ENCODE measurements around the gene LTBP2.

DNA sequence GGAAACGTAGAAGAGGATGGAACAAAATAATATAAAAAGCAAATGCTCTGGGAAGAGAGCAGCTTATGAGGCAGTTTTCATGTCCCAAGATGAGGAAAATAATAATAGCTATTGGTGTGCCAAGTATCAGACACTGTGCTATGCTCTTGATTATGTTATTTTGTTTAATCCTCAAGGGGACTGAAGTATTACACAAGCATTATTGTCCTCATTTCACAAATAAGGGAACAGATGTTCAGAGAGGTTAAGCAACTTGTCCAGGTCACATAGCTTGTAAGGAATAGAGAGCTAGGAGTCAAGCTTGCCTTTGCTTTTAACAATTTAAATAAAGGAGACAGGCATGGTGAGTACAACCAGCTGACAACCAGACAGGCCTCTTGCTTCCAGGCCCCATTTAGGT is 26.9 kb upstream of the LTBP2 start:
- TF ChIP-seq KLF8 (tag by site-specific recombination; IDR thresholded peaks at IDR 0.05) (no peak), ZFP37 (tag by site-specific recombination; IDR thresholded peaks at IDR 0.05) (no peak), ZNF707 (tag by site-specific recombination; IDR thresholded peaks at IDR 0.05) (no peak), ZNF174 (tag by site-specific recombination; IDR thresholded peaks at IDR 0.05) (no peak), ZNF274 (IDR thresholded peaks at IDR 0.05; ENCODE audit: low read length) (no peak), ZNF274 (tag by site-specific recombination; IDR thresholded peaks at IDR 0.05; ENCODE audit: borderline replicate concordance) (no peak), ZBTB17 (tag by site-specific recombination; IDR thresholded peaks at IDR 0.05) (no peak), TCF7L2 (IDR thresholded peaks at IDR 0.05; ENCODE audit: borderline replicate concordance, low read depth, low read length) (no peak), ZNF677 (tag by site-specific recombination; IDR thresholded peaks at IDR 0.05) (no peak)
- TF ChIP-seq, protein P1, sequence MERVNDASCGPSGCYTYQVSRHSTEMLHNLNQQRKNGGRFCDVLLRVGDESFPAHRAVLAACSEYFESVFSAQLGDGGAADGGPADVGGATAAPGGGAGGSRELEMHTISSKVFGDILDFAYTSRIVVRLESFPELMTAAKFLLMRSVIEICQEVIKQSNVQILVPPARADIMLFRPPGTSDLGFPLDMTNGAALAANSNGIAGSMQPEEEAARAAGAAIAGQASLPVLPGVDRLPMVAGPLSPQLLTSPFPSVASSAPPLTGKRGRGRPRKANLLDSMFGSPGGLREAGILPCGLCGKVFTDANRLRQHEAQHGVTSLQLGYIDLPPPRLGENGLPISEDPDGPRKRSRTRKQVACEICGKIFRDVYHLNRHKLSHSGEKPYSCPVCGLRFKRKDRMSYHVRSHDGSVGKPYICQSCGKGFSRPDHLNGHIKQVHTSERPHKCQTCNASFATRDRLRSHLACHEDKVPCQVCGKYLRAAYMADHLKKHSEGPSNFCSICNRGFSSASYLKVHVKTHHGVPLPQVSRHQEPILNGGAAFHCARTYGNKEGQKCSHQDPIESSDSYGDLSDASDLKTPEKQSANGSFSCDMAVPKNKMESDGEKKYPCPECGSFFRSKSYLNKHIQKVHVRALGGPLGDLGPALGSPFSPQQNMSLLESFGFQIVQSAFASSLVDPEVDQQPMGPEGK (tag by site-specific recombination; IDR thresholded peaks at IDR 0.05) = no peak
- TF ChIP-seq, protein P2, sequence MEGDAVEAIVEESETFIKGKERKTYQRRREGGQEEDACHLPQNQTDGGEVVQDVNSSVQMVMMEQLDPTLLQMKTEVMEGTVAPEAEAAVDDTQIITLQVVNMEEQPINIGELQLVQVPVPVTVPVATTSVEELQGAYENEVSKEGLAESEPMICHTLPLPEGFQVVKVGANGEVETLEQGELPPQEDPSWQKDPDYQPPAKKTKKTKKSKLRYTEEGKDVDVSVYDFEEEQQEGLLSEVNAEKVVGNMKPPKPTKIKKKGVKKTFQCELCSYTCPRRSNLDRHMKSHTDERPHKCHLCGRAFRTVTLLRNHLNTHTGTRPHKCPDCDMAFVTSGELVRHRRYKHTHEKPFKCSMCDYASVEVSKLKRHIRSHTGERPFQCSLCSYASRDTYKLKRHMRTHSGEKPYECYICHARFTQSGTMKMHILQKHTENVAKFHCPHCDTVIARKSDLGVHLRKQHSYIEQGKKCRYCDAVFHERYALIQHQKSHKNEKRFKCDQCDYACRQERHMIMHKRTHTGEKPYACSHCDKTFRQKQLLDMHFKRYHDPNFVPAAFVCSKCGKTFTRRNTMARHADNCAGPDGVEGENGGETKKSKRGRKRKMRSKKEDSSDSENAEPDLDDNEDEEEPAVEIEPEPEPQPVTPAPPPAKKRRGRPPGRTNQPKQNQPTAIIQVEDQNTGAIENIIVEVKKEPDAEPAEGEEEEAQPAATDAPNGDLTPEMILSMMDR (tag by site-specific recombination; IDR thresholded peaks at IDR 0.05) = no peak
- TF ChIP-seq, protein P3, sequence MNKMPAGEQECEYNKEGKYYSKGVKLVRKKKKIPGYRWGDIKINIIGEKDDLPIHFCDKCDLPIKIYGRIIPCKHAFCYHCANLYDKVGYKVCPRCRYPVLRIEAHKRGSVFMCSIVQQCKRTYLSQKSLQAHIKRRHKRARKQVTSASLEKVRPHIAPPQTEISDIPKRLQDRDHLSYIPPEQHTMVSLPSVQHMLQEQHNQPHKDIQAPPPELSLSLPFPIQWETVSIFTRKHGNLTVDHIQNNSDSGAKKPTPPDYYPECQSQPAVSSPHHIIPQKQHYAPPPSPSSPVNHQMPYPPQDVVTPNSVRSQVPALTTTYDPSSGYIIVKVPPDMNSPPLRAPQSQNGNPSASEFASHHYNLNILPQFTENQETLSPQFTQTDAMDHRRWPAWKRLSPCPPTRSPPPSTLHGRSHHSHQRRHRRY (tag by site-specific recombination; IDR thresholded peaks at IDR 0.05) = no peak
- TF ChIP-seq, protein P4, sequence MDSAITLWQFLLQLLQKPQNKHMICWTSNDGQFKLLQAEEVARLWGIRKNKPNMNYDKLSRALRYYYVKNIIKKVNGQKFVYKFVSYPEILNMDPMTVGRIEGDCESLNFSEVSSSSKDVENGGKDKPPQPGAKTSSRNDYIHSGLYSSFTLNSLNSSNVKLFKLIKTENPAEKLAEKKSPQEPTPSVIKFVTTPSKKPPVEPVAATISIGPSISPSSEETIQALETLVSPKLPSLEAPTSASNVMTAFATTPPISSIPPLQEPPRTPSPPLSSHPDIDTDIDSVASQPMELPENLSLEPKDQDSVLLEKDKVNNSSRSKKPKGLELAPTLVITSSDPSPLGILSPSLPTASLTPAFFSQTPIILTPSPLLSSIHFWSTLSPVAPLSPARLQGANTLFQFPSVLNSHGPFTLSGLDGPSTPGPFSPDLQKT (IDR thresholded peaks at IDR 0.05; ENCODE audit: borderline replicate concordance, low read depth, low read length) = no peak
